ENCODE data around the gene ATAD5. TPM values are rescaled to one million over a fixed set of nuclear protein-coding genes. Genes with fewer than 3 reads are reported as not detected.

Gene ATAD5
- total RNA-seq, 3 donors from 2014 or later = 1.3 to 3.1 (median 1.6) TPM

- no peak overlapping the region for H3K27ac ChIP-seq
- H3K27me3 ChIP-seq = no peaks in the 10 kb centered on the region
- no peaks in the 10 kb centered on the region for H3K36me3 ChIP-seq
- H3K9me3 ChIP-seq = no peaks in the 10 kb centered on the region
- H3K4me3 ChIP-seq = no peak overlapping the region
- intact Hi-C loops (cut with DNase I; ENCODE audit: low total_unique reads) = no loop called here
- no peak for DNase-seq (ENCODE audit: low spot score in 2 of 2)
- no peaks in the 10 kb centered on the region for H3K4me1 ChIP-seq
- TF ChIP-seq POLR2AphosphoS5 (IDR thresholded peaks at IDR 0.05) (no peak), CTCF (IDR thresholded peaks at IDR 0.05) (no peak), POLR2A (IDR thresholded peaks at IDR 0.05) (no peak)
Measured at GRCh38 chr17:30942308-30943079, 110.7 kb downstream of the ATAD5 start.

Other genes starting within 250 kb of the ATAD5 start
- 10 to 100 TPM; 15.4 to 18.7 (median 17.7) TPM for gene CRLF3, start 7.3 kb upstream of the ATAD5 start, total RNA-seq
- gene TEFM, start 74.3 kb downstream of the ATAD5 start, total RNA-seq = 10 to 100 TPM in 2 of 3 donors, 1 to 10 TPM in 1; 5.1 to 29.6 (median 13.8) TPM
- 10 to 100 TPM in 2 of 3 donors, 1 to 10 TPM in 1; 7.5 to 40.0 (median 12.3) TPM for gene ADAP2, start 90.0 kb downstream of the ATAD5 start, total RNA-seq
- 10 to 100 TPM; 29.2 to 50.2 (median 33.1) TPM for gene RNF135, start 139.1 kb downstream of the ATAD5 start, total RNA-seq

All from breast epithelium (tissue), 4 donors.